ENCODE measurements around the gene GRM7. TPM values are rescaled to one million over a fixed set of nuclear protein-coding genes. Genes with fewer than 3 reads are reported as not detected.

Gene GRM7
- total and polyA plus RNA-seq, 4 donors: 0.20 to 1.3 (median 0.80) TPM

DNA sequence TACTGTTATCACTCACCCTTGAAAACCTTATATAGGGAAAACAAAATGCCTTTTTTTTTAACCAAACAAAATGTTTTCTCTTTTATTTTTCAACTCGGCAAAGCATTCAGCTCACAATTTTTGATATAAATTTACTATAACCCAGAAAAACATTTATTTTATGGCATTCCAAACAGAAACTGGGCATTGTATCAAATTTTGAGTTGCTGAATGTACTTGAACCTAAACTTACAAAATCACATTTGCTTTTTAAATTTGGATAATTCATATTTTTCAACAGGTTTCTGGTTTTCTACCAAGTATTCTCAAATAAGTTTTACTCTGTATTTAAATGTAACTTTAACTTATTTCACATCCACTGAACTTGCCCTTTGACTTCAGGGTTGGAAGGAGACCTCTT is 405.6 kb downstream of the GRM7 start:
- no peak overlapping the region for H3K27ac ChIP-seq (ENCODE audit: low read depth in 1 of 2, low read length in 1 of 2)
- H3K4me3 ChIP-seq: no peak overlapping the region
- WGBS, 2 donors: 64 to 68% methylated on average over 1 of the region's 1 CpG
- ATAC-seq (ENCODE audit: insufficient read depth, low FRiP score): no peak
- no peaks in the 10 kb centered on the region for H3K27me3 ChIP-seq (ENCODE audit: control insufficient read depth in 3 of 3, insufficient read depth in 3 of 3, low read length in 2 of 3)
- H3K9me3 ChIP-seq (ENCODE audit: control insufficient read depth in 4 of 4, insufficient read depth in 3 of 4, low read length in 3 of 4): no peaks in the 10 kb centered on the region
- H3K4me1 ChIP-seq (ENCODE audit: control insufficient read depth in 5 of 5, insufficient read depth in 5 of 5, low read length in 5 of 5): peaks cover 0 to 4% (median 0%) of the 10 kb centered on the region in 5 donors
- no peaks in the 10 kb centered on the region for H3K36me3 ChIP-seq (ENCODE audit: control insufficient read depth in 4 of 4, insufficient read depth in 4 of 4, low read length in 4 of 4)
- TF ChIP-seq, protein P1, sequence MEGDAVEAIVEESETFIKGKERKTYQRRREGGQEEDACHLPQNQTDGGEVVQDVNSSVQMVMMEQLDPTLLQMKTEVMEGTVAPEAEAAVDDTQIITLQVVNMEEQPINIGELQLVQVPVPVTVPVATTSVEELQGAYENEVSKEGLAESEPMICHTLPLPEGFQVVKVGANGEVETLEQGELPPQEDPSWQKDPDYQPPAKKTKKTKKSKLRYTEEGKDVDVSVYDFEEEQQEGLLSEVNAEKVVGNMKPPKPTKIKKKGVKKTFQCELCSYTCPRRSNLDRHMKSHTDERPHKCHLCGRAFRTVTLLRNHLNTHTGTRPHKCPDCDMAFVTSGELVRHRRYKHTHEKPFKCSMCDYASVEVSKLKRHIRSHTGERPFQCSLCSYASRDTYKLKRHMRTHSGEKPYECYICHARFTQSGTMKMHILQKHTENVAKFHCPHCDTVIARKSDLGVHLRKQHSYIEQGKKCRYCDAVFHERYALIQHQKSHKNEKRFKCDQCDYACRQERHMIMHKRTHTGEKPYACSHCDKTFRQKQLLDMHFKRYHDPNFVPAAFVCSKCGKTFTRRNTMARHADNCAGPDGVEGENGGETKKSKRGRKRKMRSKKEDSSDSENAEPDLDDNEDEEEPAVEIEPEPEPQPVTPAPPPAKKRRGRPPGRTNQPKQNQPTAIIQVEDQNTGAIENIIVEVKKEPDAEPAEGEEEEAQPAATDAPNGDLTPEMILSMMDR (IDR thresholded peaks at IDR 0.05; ENCODE audit: control extremely low read depth, extremely low read depth): no peak
- DNase-seq: peak in 2 of 3 donors; percentile 18 to 56
- no peak overlapping the region for H3K9ac ChIP-seq (ENCODE audit: insufficient read depth in 1 of 2, low read length in 2 of 2)

DNA sequence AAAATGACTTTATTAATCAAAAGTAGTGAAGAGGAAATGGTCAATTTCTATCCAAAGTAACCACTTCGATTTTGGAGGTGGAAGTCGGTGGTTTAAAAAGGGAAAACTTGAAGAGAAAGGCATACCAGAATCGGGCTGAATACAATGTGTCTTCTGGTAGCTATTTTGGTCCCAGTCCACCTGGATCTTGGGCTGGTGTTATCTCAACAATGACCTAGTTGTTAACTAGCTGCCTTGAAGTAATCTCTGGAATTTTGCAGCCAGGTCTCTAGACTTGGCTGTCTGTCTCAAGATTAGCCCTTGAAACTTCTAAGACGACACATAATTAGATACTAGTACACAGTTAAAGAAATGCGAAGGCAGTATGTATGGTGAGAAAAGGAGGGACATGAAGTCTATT is 409.8 kb downstream of the GRM7 start:
- Histone ChIP-seq H3K4me3 (no peak overlapping the region), H3K9me3 (ENCODE audit: control insufficient read depth in 4 of 4, insufficient read depth in 3 of 4, low read length in 3 of 4) (no peaks in the 10 kb centered on the region), H3K9ac (ENCODE audit: insufficient read depth in 1 of 2, low read length in 2 of 2) (no peak overlapping the region), H3K27ac (ENCODE audit: low read depth in 1 of 2, low read length in 1 of 2) (no peak overlapping the region), H3K27me3 (ENCODE audit: control insufficient read depth in 3 of 3, insufficient read depth in 3 of 3, low read length in 2 of 3) (no peaks in the 10 kb centered on the region), H3K4me1 (ENCODE audit: control insufficient read depth in 5 of 5, insufficient read depth in 5 of 5, low read length in 5 of 5) (peaks cover 0 to 4% (median 0%) of the 10 kb centered on the region in 5 donors), H3K36me3 (ENCODE audit: control insufficient read depth in 4 of 4, insufficient read depth in 4 of 4, low read length in 4 of 4) (no peaks in the 10 kb centered on the region)
- DNase-seq: no peak
- WGBS, 2 donors: 69 to 89% methylated on average over 5 of the region's 5 CpGs
- TF ChIP-seq, protein P1 (IDR thresholded peaks at IDR 0.05; ENCODE audit: control extremely low read depth, extremely low read depth): no peak
- ATAC-seq (ENCODE audit: insufficient read depth, low FRiP score): no peak

DNA sequence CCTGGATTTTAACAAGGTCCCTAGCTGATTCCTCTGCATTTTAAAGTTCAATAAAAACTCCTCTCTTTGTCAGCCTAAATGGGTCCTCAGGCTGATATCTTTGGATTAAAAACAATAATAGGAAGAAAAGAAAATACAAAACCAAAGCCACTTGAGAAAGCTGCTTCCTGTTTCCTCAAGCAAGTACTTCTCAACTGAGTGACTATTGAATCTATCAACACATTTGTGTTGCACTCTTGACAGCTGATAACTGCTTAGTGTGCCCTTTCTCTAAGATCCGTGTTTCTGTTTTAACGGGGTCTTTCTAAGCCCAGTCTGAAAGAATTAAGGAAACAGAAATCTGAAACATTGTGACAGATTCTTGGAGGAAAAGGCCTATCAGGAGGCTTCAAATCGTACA is 410.7 kb downstream of the GRM7 start:
- TF ChIP-seq, protein P1 (IDR thresholded peaks at IDR 0.05; ENCODE audit: control extremely low read depth, extremely low read depth): no peak
- Histone ChIP-seq H3K27me3 (ENCODE audit: control insufficient read depth in 3 of 3, insufficient read depth in 3 of 3, low read length in 2 of 3) (no peaks in the 10 kb centered on the region), H3K9me3 (ENCODE audit: control insufficient read depth in 4 of 4, insufficient read depth in 3 of 4, low read length in 3 of 4) (no peaks in the 10 kb centered on the region), H3K4me3 (no peak overlapping the region), H3K27ac (ENCODE audit: low read depth in 1 of 2, low read length in 1 of 2) (no peak overlapping the region), H3K9ac (ENCODE audit: insufficient read depth in 1 of 2, low read length in 2 of 2) (no peak overlapping the region), H3K36me3 (ENCODE audit: control insufficient read depth in 4 of 4, insufficient read depth in 4 of 4, low read length in 4 of 4) (no peaks in the 10 kb centered on the region), H3K4me1 (ENCODE audit: control insufficient read depth in 5 of 5, insufficient read depth in 5 of 5, low read length in 5 of 5) (peaks cover 0 to 3% (median 0%) of the 10 kb centered on the region in 5 donors)
- 40 to 45% methylated on average over 3 of the region's 3 CpGs for WGBS, 2 donors
- DNase-seq: no peak
- ATAC-seq (ENCODE audit: insufficient read depth, low FRiP score): no peak

DNA sequence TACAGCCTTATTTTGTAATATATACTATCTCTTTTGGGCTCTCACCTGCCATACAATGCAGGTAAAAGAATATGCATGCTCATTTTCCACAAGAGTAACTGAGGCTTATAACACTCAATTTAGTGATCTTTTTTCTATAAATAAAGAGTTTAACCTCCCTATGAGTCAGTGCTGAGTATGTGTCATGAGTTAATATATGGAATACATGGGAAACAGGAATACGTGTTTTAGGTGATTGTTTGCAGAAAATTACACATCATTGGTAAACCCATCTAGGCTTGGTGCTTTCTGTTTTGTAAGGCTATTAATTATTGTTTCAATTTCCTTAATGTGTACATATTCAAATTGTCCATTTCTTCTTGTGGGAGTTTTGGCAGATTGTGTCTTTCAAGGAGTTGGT is 411.3 kb downstream of the GRM7 start:
- no peak overlapping the region for H3K4me3 ChIP-seq
- H3K4me1 ChIP-seq (ENCODE audit: control insufficient read depth in 5 of 5, insufficient read depth in 5 of 5, low read length in 5 of 5): no peaks in the 10 kb centered on the region
- H3K36me3 ChIP-seq (ENCODE audit: control insufficient read depth in 4 of 4, insufficient read depth in 4 of 4, low read length in 4 of 4): no peaks in the 10 kb centered on the region
- H3K9me3 ChIP-seq (ENCODE audit: control insufficient read depth in 4 of 4, insufficient read depth in 3 of 4, low read length in 3 of 4): no peaks in the 10 kb centered on the region
- TF ChIP-seq, protein P1 (IDR thresholded peaks at IDR 0.05; ENCODE audit: control extremely low read depth, extremely low read depth): no peak
- no peak for DNase-seq
- ATAC-seq (ENCODE audit: insufficient read depth, low FRiP score): no peak
- no peak overlapping the region for H3K9ac ChIP-seq (ENCODE audit: insufficient read depth in 1 of 2, low read length in 2 of 2)
- no peak overlapping the region for H3K27ac ChIP-seq (ENCODE audit: low read depth in 1 of 2, low read length in 1 of 2)
- no peaks in the 10 kb centered on the region for H3K27me3 ChIP-seq (ENCODE audit: control insufficient read depth in 3 of 3, insufficient read depth in 3 of 3, low read length in 2 of 3)
- WGBS, 2 donors: 88 to 90% methylated on average over 1 of the region's 1 CpG

All from lung (tissue), 12 donors.